ENCODE data around the gene PRM3.
A peak's percentile ranks its signal among the peaks of the same experiment; 100 is the strongest.

The PRM3 gene

GRCh38 chr16:11255737-11256660 is 17.4 kb downstream of the PRM3 start, which contains the start of gene SOCS1:
SOCS1 (minus strand) TSS chr16:11256204; CDS start chr16:11255478, 726 bp downstream.
- DNase-seq (ENCODE audit: low read depth), result peak; percentile 80
- H3K4me3 ChIP-seq (ENCODE audit: low read length), result peak within 1 kb of the TSS; percentile 77
- TF ChIP-seq CTCF (conservative IDR thresholded peaks at IDR 0.05; ENCODE audit: low read length), result peak; percentile 43

GRCh38 chr16:11254913-11255736 is 18.3 kb downstream of the PRM3 start:
- peak overlapping the region; percentile 65 for H3K4me3 ChIP-seq (ENCODE audit: low read length)
- no peak for TF ChIP-seq CTCF (conservative IDR thresholded peaks at IDR 0.05; ENCODE audit: low read length)
- DNase-seq (ENCODE audit: low read depth), result peak; percentile 41

- no peak for DNase-seq (ENCODE audit: low read depth)
- H3K4me3 ChIP-seq (ENCODE audit: low read length), result peak overlapping the region; percentile 65
- TF ChIP-seq CTCF (conservative IDR thresholded peaks at IDR 0.05; ENCODE audit: low read length), result no peak
These were observed 19.2 kb downstream of the PRM3 start for GRCh38 chr16:11253995-11254912.

- no peak for TF ChIP-seq CTCF (conservative IDR thresholded peaks at IDR 0.05; ENCODE audit: low read length)
- peak overlapping the region; percentile 39 for H3K4me3 ChIP-seq (ENCODE audit: low read length)
- peak; percentile 47 for DNase-seq (ENCODE audit: low read depth)
These were observed 20.1 kb downstream of the PRM3 start for GRCh38 chr16:11253009-11253994.

- no peak for DNase-seq (ENCODE audit: low read depth)
- TF ChIP-seq CTCF (conservative IDR thresholded peaks at IDR 0.05; ENCODE audit: low read length), result no peak
- H3K4me3 ChIP-seq (ENCODE audit: low read length), result no peak overlapping the region
These were observed 20.9 kb downstream of the PRM3 start for GRCh38 chr16:11252482-11252931.
